OCI-LY1 (cell line): ENCODE data around the gene ZNF627.
"Not testable (repeated sequence)": the region's sequence is repeated elsewhere in the genome, so short reads cannot be mapped to it uniquely, and the experiment has no call there.

ENCODE experiments used
- H2AFZ ChIP-seq: fragments of 200-600 bp; sonication (generic), shearing (Covaris generic); 2 replicates; pipeline ENCODE4 v1.6.0; 2014; ENCODE audit warnings: antibody characterized with exemption, mild to moderate bottlenecking, low read length
- H3F3A ChIP-seq: fragments of 200-600 bp; sonication (generic), shearing (Covaris generic); 2 replicates; pipeline ENCODE4 v1.6.0; 2014; ENCODE audit warnings: mild to moderate bottlenecking, antibody characterized with exemption, low read length, moderate library complexity; ENCODE audit not compliant: insufficient read depth
- H3K27ac ChIP-seq: fragments of 200-600 bp; sonication (generic); 2 replicates; pipeline ENCODE4 v1.5.1; 2014; ENCODE audit warnings: low read length, mixed run types, mild to moderate bottlenecking, low read depth; ENCODE audit not compliant: poor library complexity, severe bottlenecking
- H3K27me3 ChIP-seq: fragments of 200-600 bp; sonication (generic); 2 replicates; pipeline ENCODE4 v1.6.0; 2014; ENCODE audit warnings: antibody characterized with exemption, mild to moderate bottlenecking, low read length, moderate library complexity; ENCODE audit not compliant: insufficient read depth
- H3K36me3 ChIP-seq: fragments of 200-600 bp; sonication (generic); 2 replicates; pipeline ENCODE4 v1.6.1; 2014; ENCODE audit warnings: mild to moderate bottlenecking, antibody characterized with exemption, low read length, moderate library complexity, mixed read lengths; ENCODE audit not compliant: insufficient read depth
- H3K4me1 ChIP-seq: fragments of 200-600 bp; sonication (generic); 2 replicates; pipeline ENCODE4 v1.5.1; 2014; ENCODE audit warnings: mild to moderate bottlenecking, low read length, moderate library complexity; ENCODE audit not compliant: insufficient read depth, severe bottlenecking
- H3K4me2 ChIP-seq: fragments of 200-600 bp; sonication (generic), shearing (Covaris generic); 2 replicates; pipeline ENCODE4 v1.6.1; 2014; ENCODE audit warnings: low read length
- H3K4me3 ChIP-seq: fragments of 200-600 bp; sonication (generic); 2 replicates; pipeline ENCODE4 v1.5.1; 2014; ENCODE audit warnings: low read length, low read depth, mild to moderate bottlenecking, mixed read lengths; ENCODE audit not compliant: poor library complexity, severe bottlenecking
- H3K79me2 ChIP-seq: fragments of 200-600 bp; shearing (Covaris generic); 2 replicates; pipeline ENCODE4 v1.6.1; 2016; ENCODE audit warnings: mixed run types, low read length, mixed read lengths; ENCODE audit not compliant: insufficient read depth
- H3K9ac ChIP-seq: fragments of 200-600 bp; sonication (generic), shearing (Covaris generic); 2 replicates; pipeline ENCODE4 v1.6.1; 2014; ENCODE audit warnings: mild to moderate bottlenecking, low read length, mixed read lengths
- H3K9me2 ChIP-seq: fragments of 200-600 bp; sonication (generic), shearing (Covaris generic); 2 replicates; pipeline ENCODE4 v1.6.1; 2014; ENCODE audit warnings: low read depth, mild to moderate bottlenecking, low read length, mixed read lengths
- H3K9me3 ChIP-seq: fragments of 200-600 bp; shearing (Covaris generic); 2 replicates; pipeline ENCODE4 v1.6.1; 2014; ENCODE audit warnings: low read length, mixed read lengths
- H4K20me1 ChIP-seq: fragments of 200-600 bp; sonication (generic), shearing (Covaris generic); 2 replicates; pipeline ENCODE4 v1.6.0; 2016; ENCODE audit warnings: mild to moderate bottlenecking, low read length; ENCODE audit not compliant: insufficient read depth
- CTCF ChIP-seq: fragments of 200-600 bp; sonication (generic), shearing (Covaris generic); IDR thresholded peaks from 2 replicates; pipeline ENCODE4 v1.5.1; 2017; ENCODE audit warnings: mild to moderate bottlenecking, antibody characterized with exemption, low read length, moderate library complexity, mixed read lengths
- EZH2 ChIP-seq: fragments of 200-600 bp; sonication (generic), shearing (Covaris generic); IDR thresholded peaks from 2 replicates; pipeline ENCODE4 v1.8.0; 2017; ENCODE audit warnings: borderline replicate concordance, mixed run types, mild to moderate bottlenecking, antibody characterized with exemption, low read length, moderate library complexity, mixed read lengths

Gene ZNF627

GRCh38 chr19:11624069-11624463, 26.8 kb downstream of the ZNF627 start:
- Histone ChIP-seq H3K9me2 (no peaks in the 10 kb centered on the region), H3K4me2 (no peak overlapping the region), H3K9me3 (peaks cover 11% of the 10 kb centered on the region; the same call in 1 of the 2 replicates), H3K4me3 (no peak overlapping the region), H3K9ac (no peak overlapping the region), H3K79me2 (no peaks in the 10 kb centered on the region), H3F3A (no peaks in the 10 kb centered on the region), H3K27me3 (no peaks in the 10 kb centered on the region), H3K36me3 (peaks cover 20% of the 10 kb centered on the region), H3K27ac (no peak overlapping the region), H2AFZ (no peak overlapping the region), H3K4me1 (no peaks in the 10 kb centered on the region), H4K20me1 (no peaks in the 10 kb centered on the region)
- TF ChIP-seq EZH2 (no peak), CTCF (no peak)

GRCh38 chr19:11626252-11626651, 29.0 kb downstream of the ZNF627 start:
- H3K27me3 ChIP-seq = no peaks in the 10 kb centered on the region
- H3K4me2 ChIP-seq = no peak overlapping the region
- TF ChIP-seq EZH2 (no peak), CTCF (no peak)
- H3K9me3 ChIP-seq = no peaks in the 10 kb centered on the region
- H2AFZ ChIP-seq = no peak overlapping the region
- no peaks in the 10 kb centered on the region for H3K4me1 ChIP-seq
- H3K79me2 ChIP-seq = no peaks in the 10 kb centered on the region
- H3K9ac ChIP-seq = no peak overlapping the region
- H3K27ac ChIP-seq = no peak overlapping the region
- H4K20me1 ChIP-seq = no peaks in the 10 kb centered on the region
- no peaks in the 10 kb centered on the region; the same call in 1 of the 2 replicates for H3K36me3 ChIP-seq
- no peaks in the 10 kb centered on the region for H3F3A ChIP-seq
- no peaks in the 10 kb centered on the region for H3K9me2 ChIP-seq
- no peak overlapping the region for H3K4me3 ChIP-seq

DNA sequence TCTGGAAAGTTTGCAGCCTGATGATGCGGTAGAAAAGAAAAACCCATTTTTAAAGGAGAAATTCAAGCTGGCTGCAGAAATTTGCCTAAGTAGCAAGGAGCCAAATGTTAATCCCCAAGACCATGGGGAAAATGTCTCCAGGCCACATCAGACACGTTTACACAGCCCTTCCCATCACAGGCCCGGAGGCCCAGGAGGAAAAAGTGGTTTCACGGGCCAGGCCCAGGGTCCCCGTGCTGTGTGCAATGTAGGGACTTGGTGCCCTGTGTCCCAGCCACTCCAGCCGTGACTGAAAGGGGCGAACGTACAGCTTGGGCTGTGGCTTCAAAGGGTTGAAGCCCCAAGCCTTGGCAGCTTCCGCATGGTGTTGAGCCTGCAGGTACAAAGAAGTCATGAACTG, 35.9 kb downstream of the ZNF627 start:
- H3K9me2 ChIP-seq = no peaks in the 10 kb centered on the region
- no peaks in the 10 kb centered on the region for H3K27me3 ChIP-seq
- no peaks in the 10 kb centered on the region for H3K9me3 ChIP-seq
- H3K27ac ChIP-seq = no peak overlapping the region
- no peak for TF ChIP-seq EZH2
- TF ChIP-seq CTCF = no peak
- no peak overlapping the region for H3K9ac ChIP-seq
- no peak overlapping the region for H3K4me2 ChIP-seq
- no peaks in the 10 kb centered on the region for H3K4me1 ChIP-seq
- no peaks in the 10 kb centered on the region for H4K20me1 ChIP-seq
- H3K36me3 ChIP-seq = no peaks in the 10 kb centered on the region
- no peak overlapping the region for H3K4me3 ChIP-seq
- H3K79me2 ChIP-seq = no peaks in the 10 kb centered on the region
- H3F3A ChIP-seq = no peaks in the 10 kb centered on the region
- H2AFZ ChIP-seq = no peak overlapping the region

GRCh38 chr19:11634018-11634662, 36.9 kb downstream of the ZNF627 start:
- not testable (repeated sequence) for H4K20me1 ChIP-seq, H3K4me3 ChIP-seq, H3K4me1 ChIP-seq, H3K27ac ChIP-seq, H2AFZ ChIP-seq, H3K79me2 ChIP-seq, H3K27me3 ChIP-seq, H3K4me2 ChIP-seq, H3K9ac ChIP-seq, H3K9me2 ChIP-seq, H3F3A ChIP-seq, H3K9me3 ChIP-seq, H3K36me3 ChIP-seq
